ENCODE measurements around the gene RYR2. TPM values are rescaled to one million over a fixed set of nuclear protein-coding genes. Genes with fewer than 3 reads are reported as not detected.

RYR2 gene
- total and polyA plus RNA-seq, 2 of the 8 experiments (the other 6 are each of a cell fraction or from before 2014, with no cell fraction given), result 1.3 to 4.4 TPM

DNA sequence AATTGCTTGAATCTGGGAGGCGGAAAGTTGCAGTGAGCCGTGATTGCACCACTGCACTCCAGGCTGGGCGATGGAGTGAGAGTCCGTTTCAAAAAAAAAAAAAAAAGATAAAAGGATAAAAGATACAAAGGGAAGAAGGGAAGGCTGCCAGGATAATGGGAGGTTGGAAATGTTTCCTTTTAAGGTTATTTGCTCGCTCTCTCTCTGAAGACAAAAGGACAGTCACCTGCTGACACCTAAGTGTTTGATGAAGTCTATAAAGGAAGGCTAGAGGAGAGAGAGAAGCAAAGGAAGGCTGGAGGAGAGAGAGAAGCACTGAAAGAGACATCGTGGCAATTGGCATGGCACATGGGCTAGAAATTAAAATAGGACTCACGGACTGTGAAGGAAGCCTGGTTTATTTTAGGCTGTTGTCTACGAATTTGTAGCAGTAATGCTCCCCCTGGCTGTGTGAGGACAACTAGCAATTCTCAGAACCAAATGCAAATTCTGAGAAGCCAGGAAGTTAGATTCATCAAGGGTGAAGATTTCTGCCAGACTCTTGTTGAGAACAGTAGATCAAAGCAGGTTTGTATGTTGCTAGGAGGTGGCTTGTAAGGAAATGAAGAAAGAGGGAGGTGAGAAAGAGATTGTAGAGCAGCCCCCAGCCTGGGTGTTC is 694.5 kb downstream of the RYR2 start:
- 85% methylated on average over 7 of the region's 8 CpGs; no CpG with 5 or more reads in 1 of the 2 experiments for WGBS, 2 experiments (ENCODE audit: extremely low coverage in 1 of 2, insufficient coverage in 1 of 2, insufficient read length in 1 of 2, insufficient replicate concordance in 2 of 2, low coverage in 1 of 2, low lambda C conversion rate in 2 of 2, missing lambda C conversion rate in 1 of 2)
- TF ChIP-seq CTBP2 (IDR thresholded peaks at IDR 0.05; ENCODE audit: borderline replicate concordance, insufficient read depth, insufficient read length, low read length), result no peak
- no peak for TF ChIP-seq EZH2 (IDR thresholded peaks at IDR 0.05; ENCODE audit: low read depth, low read length, severe bottlenecking)
- TF ChIP-seq, protein P1, sequence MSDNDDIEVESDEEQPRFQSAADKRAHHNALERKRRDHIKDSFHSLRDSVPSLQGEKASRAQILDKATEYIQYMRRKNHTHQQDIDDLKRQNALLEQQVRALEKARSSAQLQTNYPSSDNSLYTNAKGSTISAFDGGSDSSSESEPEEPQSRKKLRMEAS (IDR thresholded peaks at IDR 0.05), result 0 out of 2 replicates have a peak, but pooled peaks have one; percentile 36
- TF ChIP-seq SRF (IDR thresholded peaks at IDR 0.05; ENCODE audit: low read depth, low read length), result peak; percentile 85
- no peak for TF ChIP-seq TBP (IDR thresholded peaks at IDR 0.05; ENCODE audit: low read depth, low read length)
- no peak for TF ChIP-seq YY1 (IDR thresholded peaks at IDR 0.05; ENCODE audit: low read depth, low read length)
- TF ChIP-seq RAD21 (IDR thresholded peaks at IDR 0.05 in 1 of 2, conservative IDR thresholded peaks at IDR 0.05 in 1 of 2; ENCODE audit: low read depth in 2 of 2, low read length in 2 of 2), result peak; percentile 53 to 62
- TF ChIP-seq, protein P2, sequence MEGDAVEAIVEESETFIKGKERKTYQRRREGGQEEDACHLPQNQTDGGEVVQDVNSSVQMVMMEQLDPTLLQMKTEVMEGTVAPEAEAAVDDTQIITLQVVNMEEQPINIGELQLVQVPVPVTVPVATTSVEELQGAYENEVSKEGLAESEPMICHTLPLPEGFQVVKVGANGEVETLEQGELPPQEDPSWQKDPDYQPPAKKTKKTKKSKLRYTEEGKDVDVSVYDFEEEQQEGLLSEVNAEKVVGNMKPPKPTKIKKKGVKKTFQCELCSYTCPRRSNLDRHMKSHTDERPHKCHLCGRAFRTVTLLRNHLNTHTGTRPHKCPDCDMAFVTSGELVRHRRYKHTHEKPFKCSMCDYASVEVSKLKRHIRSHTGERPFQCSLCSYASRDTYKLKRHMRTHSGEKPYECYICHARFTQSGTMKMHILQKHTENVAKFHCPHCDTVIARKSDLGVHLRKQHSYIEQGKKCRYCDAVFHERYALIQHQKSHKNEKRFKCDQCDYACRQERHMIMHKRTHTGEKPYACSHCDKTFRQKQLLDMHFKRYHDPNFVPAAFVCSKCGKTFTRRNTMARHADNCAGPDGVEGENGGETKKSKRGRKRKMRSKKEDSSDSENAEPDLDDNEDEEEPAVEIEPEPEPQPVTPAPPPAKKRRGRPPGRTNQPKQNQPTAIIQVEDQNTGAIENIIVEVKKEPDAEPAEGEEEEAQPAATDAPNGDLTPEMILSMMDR (IDR thresholded peaks at IDR 0.05; ENCODE audit: control extremely low read depth in 1 of 3, insufficient read depth in 1 of 3, low read depth in 1 of 3, low read length in 3 of 3), result peak in 2 of 3 experiments; percentile 43 to 67; a peak in 3 of 4 replicates

More for the DNA sequence above, 694.5 kb downstream of the RYR2 start:
- H3K4ac ChIP-seq (replicated peaks; ENCODE audit: insufficient read length, low read depth, low read length), result no peak overlapping the region
- H3K4me2 ChIP-seq (ENCODE audit: insufficient read depth in 1 of 2, low read depth in 2 of 2, low read length in 2 of 2), result 0 out of 4 replicates have a peak overlapping the region, but pooled peaks of 1 of the 2 experiments have one; percentile 1
- H3K14ac ChIP-seq (ENCODE audit: insufficient read length), result no peak overlapping the region
- H2BK5ac ChIP-seq (ENCODE audit: low read depth, low read length), result no peak overlapping the region
- peak overlapping the region; percentile 64; the same call in 1 of the 2 replicates for H2BK12ac ChIP-seq (ENCODE audit: low read depth, low read length)
- H4K8ac ChIP-seq (ENCODE audit: extremely low read depth, insufficient read depth, low read length), result no peak overlapping the region
- H3K27me3 ChIP-seq (replicated peaks in 1 of 4; ENCODE audit: control insufficient read depth in 3 of 4, extremely low read depth in 1 of 4, insufficient read depth in 3 of 4, low read length in 3 of 4), result no peaks in the 10 kb centered on the region
- DNase-seq (ENCODE audit: low read depth in 1 of 2, low spot score in 2 of 2), result peak in 1 of 2 experiments; percentile 50
- H2AFZ ChIP-seq (ENCODE audit: low read length), result peak overlapping the region; percentile 97; the same call in 1 of the 2 replicates
- H3K23me2 ChIP-seq (ENCODE audit: low read depth, low read length), result no peaks in the 10 kb centered on the region
- H3K9me3 ChIP-seq (ENCODE audit: insufficient read depth in 2 of 2, low read depth in 1 of 2, low read length in 1 of 2), result no peaks in the 10 kb centered on the region
- peak overlapping the region; percentile 62; the same call in 1 of the 2 replicates for H2BK20ac ChIP-seq (ENCODE audit: low read length)
- H2BK15ac ChIP-seq (ENCODE audit: low read length), result no peak overlapping the region
- no peaks in the 10 kb centered on the region for H3K79me1 ChIP-seq (ENCODE audit: low read depth, low read length)
- no peak overlapping the region for H3K18ac ChIP-seq (ENCODE audit: extremely low read depth, low read length)
- H4K91ac ChIP-seq (replicated peaks; ENCODE audit: insufficient read length, low read length), result no peak overlapping the region
- no peak overlapping the region for H2BK120ac ChIP-seq (replicated peaks; ENCODE audit: low read depth, low read length)
- no peak overlapping the region for H3K27ac ChIP-seq (ENCODE audit: low read depth, low read length)
- ChIA-PET POLR2A (ENCODE audit: partially characterized antibody) (interaction anchor here (0.7 kb wide), 1 partner anchor 1210 kb away, joined by 4 read pairs; no protein-coding TSS in a partner anchor), CTCF (ENCODE audit: partially characterized antibody) (interaction anchor here (0.6 to 1.7 kb wide), 12 partner anchors 11 to 874 kb away, joined by 3 to 6 read pairs (median 3); no protein-coding TSS in a partner anchor)
- no peaks in the 10 kb centered on the region for H3K79me2 ChIP-seq (ENCODE audit: control insufficient read depth in 1 of 2, insufficient read depth in 2 of 2, low read length in 2 of 2)
- no peak overlapping the region for H3K4me3 ChIP-seq (ENCODE audit: extremely low read depth in 1 of 4, insufficient read depth in 2 of 4, low read depth in 3 of 4, low read length in 4 of 4)
- no peak overlapping the region for H3K9ac ChIP-seq (replicated peaks in 1 of 4; ENCODE audit: extremely low read depth in 1 of 4, low read depth in 3 of 4, low read length in 3 of 4)
- no peaks in the 10 kb centered on the region for H3K36me3 ChIP-seq (ENCODE audit: control insufficient read depth in 2 of 4, insufficient read depth in 4 of 4, low read length in 3 of 4)
- H4K20me1 ChIP-seq (replicated peaks in 1 of 2; ENCODE audit: control insufficient read depth in 1 of 2, insufficient read depth in 2 of 2, low read length in 2 of 2), result no peaks in the 10 kb centered on the region
- no peak overlapping the region for H3K23ac ChIP-seq (ENCODE audit: insufficient read length)
- no peak overlapping the region for H4K5ac ChIP-seq (ENCODE audit: insufficient read length, low read depth, low read length)
- H3K4me1 ChIP-seq (replicated peaks in 1 of 4; ENCODE audit: control insufficient read depth in 3 of 4, insufficient read depth in 4 of 4, low read length in 3 of 4), result peaks cover 0 to 3% (median 0%) of the 10 kb centered on the region in 4 experiments; a peak in 1 of 7 replicates
- peak; percentile 80 for FAIRE-seq
- H3K56ac ChIP-seq (replicated peaks; ENCODE audit: insufficient read length, low read depth, low read length), result no peak overlapping the region
- no peak overlapping the region for H2AK5ac ChIP-seq (ENCODE audit: low read depth, low read length)
